A549 (cell line): ENCODE results near the gene SPTB. TPM values are rescaled to one million over a fixed set of nuclear protein-coding genes. Genes with fewer than 3 reads are reported as not detected.

Experiments used
- ATAC-seq, 2 experiments: fragments of 200-7000 bp in 1 of 2; fragments of >200 bp in 1 of 2; cut with Nextera tagmentation in 1 of 2; cut with Tn5 transposase in 1 of 2; 3 replicates each; pipeline versions ENCODE4 v1.8.0 to v1.9.1; 2018 to 2020; ENCODE audit warnings: mild to moderate bottlenecking in 1 of 2, moderate library complexity in 1 of 2
- CTCF ChIA-PET: fragments of 300-600 bp; sonication (Branson Sonifier 250); formaldehyde crosslinking; extraction: SDS; loops from one replicate; lab custom pipeline; 2021; ENCODE audit warnings: antibody characterized with exemption, inconsistent platforms; lab: Yijun Ruan, JAX
- POLR2A ChIA-PET: fragments of 350-600 bp; formaldehyde crosslinking; extraction: SDS; loops from one replicate; lab custom pipeline; 2021; ENCODE audit warnings: antibody characterized with exemption, inconsistent platforms; lab: Yijun Ruan, JAX
- DNase-seq, 2 experiments: peaks; one replicate each; pipeline versions ENCODE4 v3.0.0 to v3.0.0-alpha.2; 2011 to 2016; ENCODE audit warnings: low read depth in 1 of 2, low spot score in 1 of 2
- FAIRE-seq: peaks from 2 replicates; lab custom pipeline; 2011; peaks lifted over from hg19 to GRCh38; lab: Jason Lieb, UNC
- H3K27ac ChIP-seq, 2 experiments: fragments of >200 bp; sonication (Bioruptor Twin); formaldehyde crosslinking; 3 replicates each; pipeline ENCODE4 v1.5.1; 2016 to 2017
- H3K4me1 ChIP-seq: fragments of >200 bp; sonication (Bioruptor Twin); formaldehyde crosslinking; 3 replicates; pipeline ENCODE4 v1.6.1; 2016
- H3K4me2 ChIP-seq: fragments of >200 bp; sonication (Bioruptor Twin); formaldehyde crosslinking; 3 replicates; pipeline ENCODE4 v1.6.1; 2016
- H3K4me3 ChIP-seq: fragments of >200 bp; sonication (Bioruptor Twin); formaldehyde crosslinking; 3 replicates; pipeline ENCODE4 v1.5.1; 2016
- H3K9me3 ChIP-seq: fragments of >200 bp; sonication (Bioruptor Twin); formaldehyde crosslinking; 3 replicates; pipeline ENCODE4 v1.6.1; 2016
- BHLHE40 ChIP-seq: IDR thresholded peaks from 2 replicates; pipeline ENCODE4 v1.6.1; 2012; ENCODE audit warnings: low read depth, low read length, inconsistent platforms
- CBX2 ChIP-seq: fragments of 200-600 bp; sonication (generic); IDR thresholded peaks from 2 replicates; pipeline ENCODE4 v1.6.1; 2016; ENCODE audit warnings: low read depth, mild to moderate bottlenecking, borderline replicate concordance
- CBX8 ChIP-seq: fragments of 200-600 bp; sonication (generic); IDR thresholded peaks from 2 replicates; pipeline ENCODE4 v1.6.1; 2016
- CHD4 ChIP-seq: fragments of 200-600 bp; sonication (generic); IDR thresholded peaks from 2 replicates; pipeline ENCODE4 v1.6.1; 2016; ENCODE audit warnings: antibody characterized with exemption, mild to moderate bottlenecking, borderline replicate concordance
- CTCF ChIP-seq: fragments of >200 bp; sonication (Bioruptor Twin); formaldehyde crosslinking; IDR thresholded peaks from 3 replicates; pipeline ENCODE4 v1.5.1; 2016
- E2F6 ChIP-seq: IDR thresholded peaks from 2 replicates; pipeline ENCODE4 v1.6.1; 2012; ENCODE audit warnings: low read depth, borderline replicate concordance
- EHMT2 ChIP-seq: fragments of 200-600 bp; sonication (generic); IDR thresholded peaks from 2 replicates; pipeline ENCODE4 v1.6.1; 2016; ENCODE audit warnings: antibody characterized with exemption, low read depth, mild to moderate bottlenecking, moderate library complexity
- ELK1 ChIP-seq: fragments of 150-350 bp; IDR thresholded peaks from 2 replicates; pipeline ENCODE4 v1.6.1; 2014; ENCODE audit warnings: low read depth, mild to moderate bottlenecking, low read length
- ESRRA ChIP-seq: fragments of 150-350 bp; IDR thresholded peaks from 2 replicates; pipeline ENCODE4 v1.6.1; 2014; ENCODE audit warnings: mild to moderate bottlenecking, low read length, borderline replicate concordance
- FOSB ChIP-seq: fragments of 250-450 bp; sonication (Bioruptor Pico); IDR thresholded peaks from 2 replicates; pipeline ENCODE4 v1.5.0; 2020; ENCODE audit warnings: mild to moderate bottlenecking, moderate library complexity
- FOSL2 ChIP-seq, 2 experiments: fragments of 450-650 bp in 1 of 2; fragments of >200 bp in 1 of 2; sonication (Bioruptor Twin) in 1 of 2; formaldehyde crosslinking; IDR thresholded peaks; 2 replicates each; pipeline versions ENCODE4 v1.5.0 to v1.6.1; 2016 to 2020; ENCODE audit warnings: mild to moderate bottlenecking in 1 of 2, moderate library complexity in 1 of 2
- FOXS1 ChIP-seq: fragments of 250-450 bp; sonication (Bioruptor Pico); IDR thresholded peaks from 2 replicates; pipeline ENCODE4 v1.5.0; 2020; ENCODE audit warnings: mild to moderate bottlenecking, moderate library complexity
- HEYL ChIP-seq: fragments of 250-450 bp; sonication (Bioruptor Pico); IDR thresholded peaks from 2 replicates; pipeline ENCODE4 v1.8.0; 2021; ENCODE audit warnings: mild to moderate bottlenecking, moderate library complexity
- HOXA7 ChIP-seq: fragments of 250-450 bp; sonication (Bioruptor Pico); IDR thresholded peaks from 2 replicates; pipeline ENCODE4 v1.5.0; 2020; ENCODE audit warnings: mild to moderate bottlenecking, moderate library complexity
- HOXB13 ChIP-seq: fragments of 250-450 bp; sonication (Bioruptor Pico); IDR thresholded peaks from 2 replicates; pipeline ENCODE4 v1.5.0; 2020; ENCODE audit warnings: low read depth, mild to moderate bottlenecking, moderate library complexity
- HOXB5 ChIP-seq: fragments of 250-450 bp; sonication (Bioruptor Pico); IDR thresholded peaks from 2 replicates; pipeline ENCODE4 v1.5.0; 2020; ENCODE audit warnings: mild to moderate bottlenecking, moderate library complexity
- KDM1A ChIP-seq: fragments of 200-600 bp; sonication (generic); IDR thresholded peaks from 2 replicates; pipeline ENCODE4 v1.6.1; 2016; ENCODE audit warnings: low read depth, mild to moderate bottlenecking
- MAFK ChIP-seq: fragments of 450-650 bp; IDR thresholded peaks from 2 replicates; pipeline ENCODE4 v1.6.1; 2014; ENCODE audit not compliant: partially characterized antibody
- NPAS2 ChIP-seq: fragments of 250-450 bp; sonication (Bioruptor Pico); IDR thresholded peaks from 2 replicates; pipeline ENCODE4 v1.8.0; 2022; ENCODE audit warnings: mild to moderate bottlenecking, moderate library complexity, borderline replicate concordance
- POLR2AphosphoS2 ChIP-seq: conservative IDR thresholded peaks from 2 replicates; pipeline ENCODE4 v1.6.1; 2012; ENCODE audit warnings: low read length, improper control_type of control experiment, inconsistent platforms
- RAD21 ChIP-seq, 2 experiments: fragments of >200 bp in 1 of 2; sonication (Bioruptor Twin) in 1 of 2; formaldehyde crosslinking in 1 of 2; IDR thresholded peaks in 1 of 2; conservative IDR thresholded peaks in 1 of 2; 2 replicates in 1 of 2; 3 replicates in 1 of 2; pipeline ENCODE4 v1.6.1; 2012 to 2018; ENCODE audit warnings: inconsistent platforms in 1 of 2
- REST ChIP-seq: fragments of 200-600 bp; sonication (generic); IDR thresholded peaks from 2 replicates; pipeline ENCODE4 v1.6.1; 2016; ENCODE audit warnings: antibody characterized with exemption, mild to moderate bottlenecking, moderate library complexity
- SMC3 ChIP-seq: fragments of >200 bp; sonication (Bioruptor Twin); formaldehyde crosslinking; IDR thresholded peaks from 3 replicates; pipeline ENCODE4 v1.6.1; 2018; ENCODE audit warnings: inconsistent platforms
- ZC3H11A ChIP-seq: fragments of 450-650 bp; IDR thresholded peaks from 2 replicates; pipeline ENCODE4 v1.6.1; 2014; ENCODE audit warnings: antibody characterized with exemption, mild to moderate bottlenecking
- WGBS: methylation state at CpG from one replicate; pipeline ENCODE4 v1.1.6; 2017; ENCODE audit errors: missing lambda C conversion rate; 5-methylcytosine and 5-hydroxymethylcytosine counted together
- polyA plus RNA-seq, 4 experiments: library from polyadenylated mRNA; depleted of rRNA in 3 of 4; stranded (reverse); fragments of >200 nt; fragmentation: RNase III in 1 of 4; extraction: RNeasy Plus Mini Kit Qiagen cat#74134 plus additional on column Dnase treatment in 1 of 4; gene quantifications; 2 replicates in 3 of 4; 3 replicates in 1 of 4; pipeline ENCODE4 v1.2.3, GENCODE V29; 2011 to 2017

The SPTB gene
- polyA plus RNA-seq, 2 of the 4 experiments (the other 2 are of a cell fraction) = 0.27 to 2.1 TPM

- Histone ChIP-seq H3K27ac (peak overlapping the region in 1 of 2 experiments; percentile 27; a peak in 2 of 6 replicates), H3K4me3 (no peak overlapping the region), H3K4me2 (no peak overlapping the region), H3K9me3 (no peaks in the 10 kb centered on the region), H3K4me1 (peaks cover 9% of the 10 kb centered on the region; the same call in 1 of the 3 replicates)
- 79% methylated on average over 8 of the region's 8 CpGs for WGBS
- CTCF ChIA-PET = interaction anchor here (0.8 to 1.4 kb wide), 7 partner anchors 10 to 146 kb away, joined by 3 to 4 read pairs (median 3); partner anchors contain the start of gene PLEKHG3
- POLR2A ChIA-PET = no interaction called here
- DNase-seq = no peak
- FAIRE-seq = no peak
- peak; percentile 42 to 62; a peak in 4 of 6 replicates for ATAC-seq
- TF ChIP-seq EHMT2 (no peak), E2F6 (no peak), ZC3H11A (no peak), SMC3 (peak; percentile 42; the same call in 2 of the 3 replicates), REST (no peak), CHD4 (no peak), CTCF (0 out of 3 replicates have a peak, but pooled peaks have one; percentile 10), FOXS1 (CRISPR knock-in tag) (no peak), FOSL2 (IDR thresholded peaks at IDR 0.05) (no peak), FOSL2 (CRISPR knock-in tag; IDR thresholded peaks at IDR 0.05) (no peak), HOXB13 (CRISPR knock-in tag) (no peak), BHLHE40 (no peak), MAFK (no peak), RAD21 (conservative IDR thresholded peaks at IDR 0.05 in 1 of 2, IDR thresholded peaks at IDR 0.05 in 1 of 2) (peak in 1 of 2 experiments; percentile 40; a peak in 2 of 5 replicates), KDM1A (no peak)
Observed at GRCh38 chr14:64745511-64746091, 134.1 kb downstream of the SPTB start.

- Histone ChIP-seq H3K4me1 (peaks cover 9% of the 10 kb centered on the region; the same call in 1 of the 3 replicates), H3K4me2 (no peak overlapping the region), H3K27ac (no peak overlapping the region), H3K9me3 (no peaks in the 10 kb centered on the region), H3K4me3 (no peak overlapping the region)
- ChIA-PET CTCF (interaction anchor here (1.0 to 1.9 kb wide), 5 partner anchors 9 to 65 kb away, joined by 3 to 8 read pairs (median 7); no protein-coding TSS in a partner anchor), POLR2A (no interaction called here)
- WGBS = 98% methylated on average over 7 of the region's 27 CpGs
- DNase-seq (no peak), ATAC-seq (no peak), FAIRE-seq (no peak)
- TF ChIP-seq ESRRA = no peak
- no peak for TF ChIP-seq REST
- no peak for TF ChIP-seq E2F6
- TF ChIP-seq CBX2 = no peak
- no peak for TF ChIP-seq POLR2AphosphoS2
- no peak for TF ChIP-seq RAD21 (conservative IDR thresholded peaks at IDR 0.05 in 1 of 2, IDR thresholded peaks at IDR 0.05 in 1 of 2)
- no peak for TF ChIP-seq FOSB (CRISPR knock-in tag)
- TF ChIP-seq NPAS2 (CRISPR knock-in tag) = no peak
- no peak for TF ChIP-seq HOXB5
- no peak for TF ChIP-seq ELK1
- no peak for TF ChIP-seq HEYL (CRISPR knock-in tag)
- TF ChIP-seq CBX8 = no peak
- no peak for TF ChIP-seq HOXA7
Observed at GRCh38 chr14:64743061-64743460, 136.6 kb downstream of the SPTB start.
